Activated naive CD4-positive, alpha-beta T cell treated with anti-CD3 and anti-CD28 coated beads for 36 hours (primary cell): ENCODE measurements around the gene TTC12. TPM values are rescaled to one million over a fixed set of nuclear protein-coding genes. Genes with fewer than 3 reads are reported as not detected.

Experiments used
- CTCF ChIA-PET: fragments of 350-600 bp; sonication (Branson Sonifier 250); formaldehyde crosslinking; loops from one replicate; lab custom pipeline; 2021; ENCODE audit warnings: antibody characterized with exemption; lab: Charles Lee
- DNase-seq: peaks from one replicate; pipeline ENCODE4 v3.0.0-alpha.2; 2020
- H3K27ac Mint-ChIP-seq: one replicate; pipeline ENCODE4 v1.8.0; 2021; ENCODE audit warnings: mild to moderate bottlenecking, mixed read lengths
- H3K27me3 Mint-ChIP-seq: one replicate; pipeline ENCODE4 v1.8.0; 2021; ENCODE audit warnings: low read depth, mixed read lengths
- H3K36me3 Mint-ChIP-seq: one replicate; pipeline ENCODE4 v1.8.0; 2021; ENCODE audit warnings: low read depth, mixed read lengths
- H3K4me1 Mint-ChIP-seq: one replicate; pipeline ENCODE4 v1.8.0; 2021; ENCODE audit warnings: low read depth, mixed read lengths
- H3K4me3 Mint-ChIP-seq: one replicate; pipeline ENCODE4 v1.8.0; 2021; ENCODE audit warnings: mild to moderate bottlenecking, moderate library complexity, mixed read lengths
- H3K9me3 Mint-ChIP-seq: one replicate; pipeline ENCODE4 v1.8.0; 2021; ENCODE audit warnings: mixed read lengths
- intact Hi-C: fragments of 100-400 bp; cut with micrococcal nuclease; formaldehyde crosslinking; loops from one replicate; pipeline ENCODE4 v1.15.1; 2023
- total RNA-seq, 2 experiments: library from RNA; stranded (reverse); gene quantifications; one replicate each; pipeline ENCODE4 v1.2.3, GENCODE V29; 2021

Gene TTC12
- total RNA-seq, 2 experiments from 2014 or later, result 4.1 to 7.4 TPM

GRCh38 chr11:113339929-113340589, 25.7 kb downstream of the TTC12 start:
- Mint-ChIP-seq H3K4me3 (no peak overlapping the region), H3K27me3 (no peaks in the 10 kb centered on the region), H3K36me3 (peaks cover 38% of the 10 kb centered on the region), H3K9me3 (no peaks in the 10 kb centered on the region), H3K4me1 (no peaks in the 10 kb centered on the region), H3K27ac (no peak overlapping the region)
- CTCF ChIA-PET, result interaction anchor here (0.6 kb wide), 1 partner anchor 1993 kb away, joined by 3 read pairs; no protein-coding TSS in a partner anchor
- DNase-seq, result no peak
- intact Hi-C loops, result no loop called here

- DNase-seq, result no peak
- Mint-ChIP-seq H3K4me1 (no peaks in the 10 kb centered on the region), H3K4me3 (no peak overlapping the region), H3K9me3 (no peaks in the 10 kb centered on the region), H3K36me3 (peaks cover 31% of the 10 kb centered on the region), H3K27ac (no peak overlapping the region), H3K27me3 (no peaks in the 10 kb centered on the region)
- intact Hi-C loops, result no loop called here
- CTCF ChIA-PET, result no interaction called here
These were observed 27.2 kb downstream of the TTC12 start for GRCh38 chr11:113341388-113342165.

- no peaks in the 10 kb centered on the region for H3K4me1 Mint-ChIP-seq
- H3K27ac Mint-ChIP-seq, result no peak overlapping the region
- DNase-seq, result no peak
- CTCF ChIA-PET, result interaction anchor here (0.6 to 1.1 kb wide), 2 partner anchors 20 to 36 kb away, joined by 3 to 4 read pairs; no protein-coding TSS in a partner anchor
- no peak overlapping the region for H3K4me3 Mint-ChIP-seq
- H3K27me3 Mint-ChIP-seq, result no peaks in the 10 kb centered on the region
- intact Hi-C loops, result no loop called here
- no peaks in the 10 kb centered on the region for H3K9me3 Mint-ChIP-seq
- peaks cover 28% of the 10 kb centered on the region for H3K36me3 Mint-ChIP-seq
These were observed 31.6 kb downstream of the TTC12 start for GRCh38 chr11:113345978-113346377.

- no peak for DNase-seq
- peaks cover 4% of the 10 kb centered on the region for H3K9me3 Mint-ChIP-seq
- H3K4me3 Mint-ChIP-seq, result no peak overlapping the region
- no peaks in the 10 kb centered on the region for H3K4me1 Mint-ChIP-seq
- CTCF ChIA-PET, result no interaction called here
- intact Hi-C loops, result no loop called here
- H3K27ac Mint-ChIP-seq, result no peak overlapping the region
- no peaks in the 10 kb centered on the region for H3K27me3 Mint-ChIP-seq
- peaks cover 44% of the 10 kb centered on the region for H3K36me3 Mint-ChIP-seq
These were observed 35.1 kb downstream of the TTC12 start for GRCh38 chr11:113349528-113349927.

GRCh38 chr11:113350336-113351067, 36.1 kb downstream of the TTC12 start:
- no peak for DNase-seq
- H3K27me3 Mint-ChIP-seq, result no peaks in the 10 kb centered on the region
- intact Hi-C loops, result no loop called here
- no peak overlapping the region for H3K4me3 Mint-ChIP-seq
- peaks cover 52% of the 10 kb centered on the region for H3K36me3 Mint-ChIP-seq
- H3K4me1 Mint-ChIP-seq, result no peaks in the 10 kb centered on the region
- CTCF ChIA-PET, result interaction anchor here (1.6 kb wide), 1 partner anchor 16 kb away, joined by 3 read pairs; no protein-coding TSS in a partner anchor
- H3K9me3 Mint-ChIP-seq, result peaks cover 11% of the 10 kb centered on the region
- H3K27ac Mint-ChIP-seq, result no peak overlapping the region

- H3K36me3 Mint-ChIP-seq, result peaks cover 58% of the 10 kb centered on the region
- CTCF ChIA-PET, result interaction anchor here (1.1 to 1.6 kb wide), 2 partner anchors 10 to 17 kb away, joined by 3 read pairs; no protein-coding TSS in a partner anchor
These were observed 36.7 kb downstream of the TTC12 start for GRCh38 chr11:113351068-113351450.

GRCh38 chr11:113351480-113351879, 37.1 kb downstream of the TTC12 start:
- CTCF ChIA-PET, result interaction anchor here (1.1 to 1.6 kb wide), 3 partner anchors 8 to 17 kb away, joined by 3 read pairs; no protein-coding TSS in a partner anchor
- no peak for DNase-seq
- Mint-ChIP-seq H3K4me1 (no peaks in the 10 kb centered on the region), H3K9me3 (peaks cover 18% of the 10 kb centered on the region), H3K27ac (no peak overlapping the region), H3K4me3 (no peak overlapping the region), H3K36me3 (peaks cover 62% of the 10 kb centered on the region), H3K27me3 (no peaks in the 10 kb centered on the region)
- intact Hi-C loops, result no loop called here

More at GRCh38 chr11:113351068-113351450, 36.7 kb downstream of the TTC12 start:
- Mint-ChIP-seq H3K4me3 (no peak overlapping the region), H3K9me3 (peaks cover 14% of the 10 kb centered on the region), H3K4me1 (no peaks in the 10 kb centered on the region), H3K27ac (no peak overlapping the region), H3K27me3 (no peaks in the 10 kb centered on the region)
- DNase-seq, result no peak
- intact Hi-C loops, result no loop called here

GRCh38 chr11:113356203-113356602, 41.8 kb downstream of the TTC12 start:
- CTCF ChIA-PET, result no interaction called here
- Mint-ChIP-seq H3K4me1 (no peaks in the 10 kb centered on the region), H3K36me3 (peaks cover 76% of the 10 kb centered on the region), H3K27ac (no peak overlapping the region), H3K27me3 (no peaks in the 10 kb centered on the region), H3K9me3 (peaks cover 20% of the 10 kb centered on the region), H3K4me3 (no peak overlapping the region)
- intact Hi-C loops, result no loop called here
- DNase-seq, result no peak

- CTCF ChIA-PET, result no interaction called here
These were observed 49.0 kb downstream of the TTC12 start for GRCh38 chr11:113363406-113363805.

GRCh38 chr11:113363996-113364641, 49.7 kb downstream of the TTC12 start:
- Mint-ChIP-seq H3K9me3 (no peaks in the 10 kb centered on the region), H3K27ac (no peak overlapping the region), H3K4me3 (no peak overlapping the region), H3K36me3 (peaks cover 11% of the 10 kb centered on the region), H3K4me1 (peaks cover 25% of the 10 kb centered on the region), H3K27me3 (no peaks in the 10 kb centered on the region)
- DNase-seq, result no peak
- intact Hi-C loops, result no loop called here
- CTCF ChIA-PET, result no interaction called here

More at GRCh38 chr11:113363406-113363805, 49.0 kb downstream of the TTC12 start:
- Mint-ChIP-seq H3K27ac (no peak overlapping the region), H3K27me3 (no peaks in the 10 kb centered on the region), H3K4me1 (peaks cover 25% of the 10 kb centered on the region), H3K36me3 (peaks cover 16% of the 10 kb centered on the region), H3K9me3 (no peaks in the 10 kb centered on the region), H3K4me3 (no peak overlapping the region)
- no peak for DNase-seq
- intact Hi-C loops, result no loop called here

- no peak overlapping the region for H3K27ac Mint-ChIP-seq
- CTCF ChIA-PET, result no interaction called here
- no peak for DNase-seq
- intact Hi-C loops, result no loop called here
- H3K4me3 Mint-ChIP-seq, result no peak overlapping the region
- H3K36me3 Mint-ChIP-seq, result peaks cover 8% of the 10 kb centered on the region
- H3K27me3 Mint-ChIP-seq, result no peaks in the 10 kb centered on the region
- H3K9me3 Mint-ChIP-seq, result no peaks in the 10 kb centered on the region
- peaks cover 25% of the 10 kb centered on the region for H3K4me1 Mint-ChIP-seq
These were observed 51.5 kb downstream of the TTC12 start for GRCh38 chr11:113365895-113366294.

- Mint-ChIP-seq H3K27ac (no peak overlapping the region), H3K4me3 (no peak overlapping the region), H3K27me3 (no peaks in the 10 kb centered on the region), H3K4me1 (peaks cover 13% of the 10 kb centered on the region), H3K36me3 (peaks cover 4% of the 10 kb centered on the region), H3K9me3 (no peaks in the 10 kb centered on the region)
- no peak for DNase-seq
- intact Hi-C loops, result no loop called here
- CTCF ChIA-PET, result no interaction called here
These were observed 55.0 kb downstream of the TTC12 start for GRCh38 chr11:113369411-113369810.
